GM23338 (cell line): ENCODE results near the gene PTPRJ.
A peak's percentile ranks its signal among the peaks of the same experiment; 100 is the strongest.

Source experiments
- CREB1 ChIP-seq: fragments of 250-450 bp; sonication (Bioruptor Pico); IDR thresholded peaks from 2 replicates; pipeline ENCODE4 v1.5.0; 2020; ENCODE audit warnings: low read depth, mild to moderate bottlenecking, moderate library complexity
- EZH2 ChIP-seq: fragments of 200-600 bp; sonication (generic); IDR thresholded peaks from one replicate; pipeline ENCODE4 v1.8.0; 2017; ENCODE audit warnings: antibody characterized with exemption, mild to moderate bottlenecking, low read depth; ENCODE audit not compliant: unreplicated experiment
- EZH2phosphoT487 ChIP-seq: fragments of 200-600 bp; sonication (generic); IDR thresholded peaks from one replicate; pipeline ENCODE4 v1.8.1; 2018; ENCODE audit warnings: antibody characterized with exemption; ENCODE audit not compliant: unreplicated experiment
- JUNB ChIP-seq: IDR thresholded peaks from one replicate; pipeline ENCODE4 v1.6.1; 2016; ENCODE audit warnings: antibody characterized with exemption; ENCODE audit not compliant: unreplicated experiment
- NANOG ChIP-seq: IDR thresholded peaks from 2 replicates; pipeline ENCODE4 v1.6.1; 2016; ENCODE audit warnings: antibody characterized with exemption, borderline replicate concordance
- POLR2AphosphoS5 ChIP-seq: IDR thresholded peaks from 2 replicates; pipeline ENCODE4 v1.6.1; 2016; ENCODE audit warnings: antibody characterized with exemption, low read depth
- STAT1 ChIP-seq: IDR thresholded peaks from one replicate; pipeline ENCODE4 v1.6.1; 2016; ENCODE audit warnings: antibody characterized with exemption; ENCODE audit not compliant: unreplicated experiment
- ZNF114 ChIP-seq: fragments of 250-450 bp; sonication (Bioruptor Pico); IDR thresholded peaks from 2 replicates; pipeline ENCODE4 v1.5.0; 2020; ENCODE audit warnings: mild to moderate bottlenecking, moderate library complexity
- ZNF331 ChIP-seq: fragments of 250-450 bp; sonication (Bioruptor Pico); IDR thresholded peaks from 2 replicates; pipeline ENCODE4 v1.5.0; 2020; ENCODE audit warnings: low read depth, mild to moderate bottlenecking, moderate library complexity
- TF ChIP-seq, protein P1 (sequence below), 2 experiments: fragments of 200-600 bp in 1 of 2; sonication (generic) in 1 of 2; conservative IDR thresholded peaks; 2 replicates each; pipeline versions ENCODE4 v1.5.1 to v1.6.1; 2016 to 2017; ENCODE audit warnings: antibody characterized with exemption in 2 of 2, low read depth in 2 of 2, mild to moderate bottlenecking in 2 of 2, moderate library complexity in 1 of 2
- TF ChIP-seq, protein P2 (sequence below): IDR thresholded peaks from 2 replicates; pipeline ENCODE4 v1.6.1; 2016; ENCODE audit warnings: antibody characterized with exemption
- TF ChIP-seq, protein P3 (sequence below): IDR thresholded peaks from one replicate; pipeline ENCODE4 v1.6.1; 2018; ENCODE audit warnings: antibody characterized with exemption; ENCODE audit not compliant: unreplicated experiment
- TF ChIP-seq, protein P4 (sequence below): fragments of 250-450 bp; sonication (Bioruptor Pico); IDR thresholded peaks from 2 replicates; pipeline ENCODE4 v1.5.0; 2020; ENCODE audit warnings: mild to moderate bottlenecking, moderate library complexity

DNA sequence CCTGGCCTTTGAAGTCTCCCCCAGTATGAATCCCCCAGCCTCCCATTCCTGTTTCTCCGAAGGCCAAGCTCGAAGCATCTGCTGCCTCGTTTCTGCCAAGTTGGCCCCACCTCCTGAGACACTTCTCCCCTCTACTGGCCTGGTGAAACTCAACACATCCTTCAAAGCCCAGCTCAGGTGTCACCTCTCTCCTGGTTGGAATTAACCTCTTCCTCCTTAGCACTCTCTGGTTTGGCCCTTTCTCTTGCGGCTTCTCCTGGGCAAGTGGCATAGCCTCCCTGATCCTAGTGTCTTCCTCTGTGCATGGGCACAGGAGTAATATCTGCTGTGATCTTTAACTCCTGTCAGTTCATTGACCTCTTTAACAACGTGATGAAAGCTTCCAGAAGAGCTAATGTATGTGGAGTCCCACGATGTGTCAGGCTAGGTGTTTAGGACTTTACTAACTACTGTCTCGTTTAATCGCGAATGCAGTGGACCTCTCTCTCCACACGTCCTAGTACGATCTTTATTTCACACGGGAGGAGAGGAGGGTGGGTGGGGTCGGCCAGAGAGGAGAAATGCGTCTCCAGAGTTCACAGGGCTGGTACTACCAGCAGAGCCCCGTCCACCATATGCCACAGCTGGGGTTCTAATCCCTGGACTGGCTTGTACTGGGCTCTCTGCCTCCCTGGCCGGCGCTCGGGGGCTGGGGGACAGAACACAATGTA, 826 bp upstream of the PTPRJ start:
- TF ChIP-seq, protein P1, sequence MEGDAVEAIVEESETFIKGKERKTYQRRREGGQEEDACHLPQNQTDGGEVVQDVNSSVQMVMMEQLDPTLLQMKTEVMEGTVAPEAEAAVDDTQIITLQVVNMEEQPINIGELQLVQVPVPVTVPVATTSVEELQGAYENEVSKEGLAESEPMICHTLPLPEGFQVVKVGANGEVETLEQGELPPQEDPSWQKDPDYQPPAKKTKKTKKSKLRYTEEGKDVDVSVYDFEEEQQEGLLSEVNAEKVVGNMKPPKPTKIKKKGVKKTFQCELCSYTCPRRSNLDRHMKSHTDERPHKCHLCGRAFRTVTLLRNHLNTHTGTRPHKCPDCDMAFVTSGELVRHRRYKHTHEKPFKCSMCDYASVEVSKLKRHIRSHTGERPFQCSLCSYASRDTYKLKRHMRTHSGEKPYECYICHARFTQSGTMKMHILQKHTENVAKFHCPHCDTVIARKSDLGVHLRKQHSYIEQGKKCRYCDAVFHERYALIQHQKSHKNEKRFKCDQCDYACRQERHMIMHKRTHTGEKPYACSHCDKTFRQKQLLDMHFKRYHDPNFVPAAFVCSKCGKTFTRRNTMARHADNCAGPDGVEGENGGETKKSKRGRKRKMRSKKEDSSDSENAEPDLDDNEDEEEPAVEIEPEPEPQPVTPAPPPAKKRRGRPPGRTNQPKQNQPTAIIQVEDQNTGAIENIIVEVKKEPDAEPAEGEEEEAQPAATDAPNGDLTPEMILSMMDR (conservative IDR thresholded peaks at IDR 0.05; ENCODE audit: low read depth in 2 of 2) = peak in 1 of 2 experiments; percentile 40; a peak in 2 of 4 replicates
- TF ChIP-seq EZH2 = no peak
- TF ChIP-seq, protein P2, sequence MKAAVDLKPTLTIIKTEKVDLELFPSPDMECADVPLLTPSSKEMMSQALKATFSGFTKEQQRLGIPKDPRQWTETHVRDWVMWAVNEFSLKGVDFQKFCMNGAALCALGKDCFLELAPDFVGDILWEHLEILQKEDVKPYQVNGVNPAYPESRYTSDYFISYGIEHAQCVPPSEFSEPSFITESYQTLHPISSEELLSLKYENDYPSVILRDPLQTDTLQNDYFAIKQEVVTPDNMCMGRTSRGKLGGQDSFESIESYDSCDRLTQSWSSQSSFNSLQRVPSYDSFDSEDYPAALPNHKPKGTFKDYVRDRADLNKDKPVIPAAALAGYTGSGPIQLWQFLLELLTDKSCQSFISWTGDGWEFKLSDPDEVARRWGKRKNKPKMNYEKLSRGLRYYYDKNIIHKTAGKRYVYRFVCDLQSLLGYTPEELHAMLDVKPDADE = no peak
- TF ChIP-seq, protein P3, sequence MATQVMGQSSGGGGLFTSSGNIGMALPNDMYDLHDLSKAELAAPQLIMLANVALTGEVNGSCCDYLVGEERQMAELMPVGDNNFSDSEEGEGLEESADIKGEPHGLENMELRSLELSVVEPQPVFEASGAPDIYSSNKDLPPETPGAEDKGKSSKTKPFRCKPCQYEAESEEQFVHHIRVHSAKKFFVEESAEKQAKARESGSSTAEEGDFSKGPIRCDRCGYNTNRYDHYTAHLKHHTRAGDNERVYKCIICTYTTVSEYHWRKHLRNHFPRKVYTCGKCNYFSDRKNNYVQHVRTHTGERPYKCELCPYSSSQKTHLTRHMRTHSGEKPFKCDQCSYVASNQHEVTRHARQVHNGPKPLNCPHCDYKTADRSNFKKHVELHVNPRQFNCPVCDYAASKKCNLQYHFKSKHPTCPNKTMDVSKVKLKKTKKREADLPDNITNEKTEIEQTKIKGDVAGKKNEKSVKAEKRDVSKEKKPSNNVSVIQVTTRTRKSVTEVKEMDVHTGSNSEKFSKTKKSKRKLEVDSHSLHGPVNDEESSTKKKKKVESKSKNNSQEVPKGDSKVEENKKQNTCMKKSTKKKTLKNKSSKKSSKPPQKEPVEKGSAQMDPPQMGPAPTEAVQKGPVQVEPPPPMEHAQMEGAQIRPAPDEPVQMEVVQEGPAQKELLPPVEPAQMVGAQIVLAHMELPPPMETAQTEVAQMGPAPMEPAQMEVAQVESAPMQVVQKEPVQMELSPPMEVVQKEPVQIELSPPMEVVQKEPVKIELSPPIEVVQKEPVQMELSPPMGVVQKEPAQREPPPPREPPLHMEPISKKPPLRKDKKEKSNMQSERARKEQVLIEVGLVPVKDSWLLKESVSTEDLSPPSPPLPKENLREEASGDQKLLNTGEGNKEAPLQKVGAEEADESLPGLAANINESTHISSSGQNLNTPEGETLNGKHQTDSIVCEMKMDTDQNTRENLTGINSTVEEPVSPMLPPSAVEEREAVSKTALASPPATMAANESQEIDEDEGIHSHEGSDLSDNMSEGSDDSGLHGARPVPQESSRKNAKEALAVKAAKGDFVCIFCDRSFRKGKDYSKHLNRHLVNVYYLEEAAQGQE = no peak
- TF ChIP-seq POLR2AphosphoS5 = no peak
- TF ChIP-seq, protein P4, sequence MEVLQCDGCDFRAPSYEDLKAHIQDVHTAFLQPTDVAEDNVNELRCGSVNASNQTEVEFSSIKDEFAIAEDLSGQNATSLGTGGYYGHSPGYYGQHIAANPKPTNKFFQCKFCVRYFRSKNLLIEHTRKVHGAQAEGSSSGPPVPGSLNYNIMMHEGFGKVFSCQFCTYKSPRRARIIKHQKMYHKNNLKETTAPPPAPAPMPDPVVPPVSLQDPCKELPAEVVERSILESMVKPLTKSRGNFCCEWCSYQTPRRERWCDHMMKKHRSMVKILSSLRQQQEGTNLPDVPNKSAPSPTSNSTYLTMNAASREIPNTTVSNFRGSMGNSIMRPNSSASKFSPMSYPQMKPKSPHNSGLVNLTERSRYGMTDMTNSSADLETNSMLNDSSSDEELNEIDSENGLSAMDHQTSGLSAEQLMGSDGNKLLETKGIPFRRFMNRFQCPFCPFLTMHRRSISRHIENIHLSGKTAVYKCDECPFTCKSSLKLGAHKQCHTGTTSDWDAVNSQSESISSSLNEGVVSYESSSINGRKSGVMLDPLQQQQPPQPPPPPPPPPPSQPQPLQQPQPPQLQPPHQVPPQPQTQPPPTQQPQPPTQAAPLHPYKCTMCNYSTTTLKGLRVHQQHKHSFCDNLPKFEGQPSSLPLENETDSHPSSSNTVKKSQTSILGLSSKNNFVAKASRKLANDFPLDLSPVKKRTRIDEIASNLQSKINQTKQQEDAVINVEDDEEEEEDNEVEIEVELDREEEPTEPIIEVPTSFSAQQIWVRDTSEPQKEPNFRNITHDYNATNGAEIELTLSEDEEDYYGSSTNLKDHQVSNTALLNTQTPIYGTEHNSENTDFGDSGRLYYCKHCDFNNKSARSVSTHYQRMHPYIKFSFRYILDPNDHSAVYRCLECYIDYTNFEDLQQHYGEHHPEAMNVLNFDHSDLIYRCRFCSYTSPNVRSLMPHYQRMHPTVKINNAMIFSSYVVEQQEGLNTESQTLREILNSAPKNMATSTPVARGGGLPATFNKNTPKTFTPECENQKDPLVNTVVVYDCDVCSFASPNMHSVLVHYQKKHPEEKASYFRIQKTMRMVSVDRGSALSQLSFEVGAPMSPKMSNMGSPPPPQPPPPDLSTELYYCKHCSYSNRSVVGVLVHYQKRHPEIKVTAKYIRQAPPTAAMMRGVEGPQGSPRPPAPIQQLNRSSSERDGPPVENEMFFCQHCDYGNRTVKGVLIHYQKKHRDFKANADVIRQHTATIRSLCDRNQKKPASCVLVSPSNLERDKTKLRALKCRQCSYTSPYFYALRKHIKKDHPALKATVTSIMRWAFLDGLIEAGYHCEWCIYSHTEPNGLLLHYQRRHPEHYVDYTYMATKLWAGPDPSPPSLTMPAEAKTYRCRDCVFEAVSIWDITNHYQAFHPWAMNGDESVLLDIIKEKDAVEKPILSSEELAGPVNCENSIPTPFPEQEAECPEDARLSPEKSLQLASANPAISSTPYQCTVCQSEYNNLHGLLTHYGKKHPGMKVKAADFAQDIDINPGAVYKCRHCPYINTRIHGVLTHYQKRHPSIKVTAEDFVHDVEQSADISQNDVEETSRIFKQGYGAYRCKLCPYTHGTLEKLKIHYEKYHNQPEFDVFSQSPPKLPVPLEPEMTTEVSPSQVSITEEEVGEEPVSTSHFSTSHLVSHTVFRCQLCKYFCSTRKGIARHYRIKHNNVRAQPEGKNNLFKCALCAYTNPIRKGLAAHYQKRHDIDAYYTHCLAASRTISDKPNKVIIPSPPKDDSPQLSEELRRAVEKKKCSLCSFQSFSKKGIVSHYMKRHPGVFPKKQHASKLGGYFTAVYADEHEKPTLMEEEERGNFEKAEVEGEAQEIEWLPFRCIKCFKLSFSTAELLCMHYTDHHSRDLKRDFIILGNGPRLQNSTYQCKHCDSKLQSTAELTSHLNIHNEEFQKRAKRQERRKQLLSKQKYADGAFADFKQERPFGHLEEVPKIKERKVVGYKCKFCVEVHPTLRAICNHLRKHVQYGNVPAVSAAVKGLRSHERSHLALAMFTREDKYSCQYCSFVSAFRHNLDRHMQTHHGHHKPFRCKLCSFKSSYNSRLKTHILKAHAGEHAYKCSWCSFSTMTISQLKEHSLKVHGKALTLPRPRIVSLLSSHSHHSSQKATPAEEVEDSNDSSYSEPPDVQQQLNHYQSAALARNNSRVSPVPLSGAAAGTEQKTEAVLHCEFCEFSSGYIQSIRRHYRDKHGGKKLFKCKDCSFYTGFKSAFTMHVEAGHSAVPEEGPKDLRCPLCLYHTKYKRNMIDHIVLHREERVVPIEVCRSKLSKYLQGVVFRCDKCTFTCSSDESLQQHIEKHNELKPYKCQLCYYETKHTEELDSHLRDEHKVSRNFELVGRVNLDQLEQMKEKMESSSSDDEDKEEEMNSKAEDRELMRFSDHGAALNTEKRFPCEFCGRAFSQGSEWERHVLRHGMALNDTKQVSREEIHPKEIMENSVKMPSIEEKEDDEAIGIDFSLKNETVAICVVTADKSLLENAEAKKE (CRISPR knock-in tag) = 0 out of 2 replicates have a peak, but pooled peaks have one; percentile 4
- no peak for TF ChIP-seq NANOG
- TF ChIP-seq CREB1 = no peak
- TF ChIP-seq EZH2phosphoT487 = no peak
- no peak for TF ChIP-seq JUNB
- no peak for TF ChIP-seq STAT1
- TF ChIP-seq ZNF331 (CRISPR knock-in tag) = no peak
- TF ChIP-seq ZNF114 (CRISPR knock-in tag) = no peak
